NCI-H2081 (cell line): ENCODE data around the gene CCNC.
"Not testable (repeated sequence)": the region's sequence is repeated elsewhere in the genome, so short reads cannot be mapped to it uniquely, and the experiment has no call there.

Experiments used
- DNase-seq, 2 experiments: peaks; one replicate each; lab custom pipeline; 2025; lab: John Stamatoyannopoulos, UW

Gene CCNC

DNA sequence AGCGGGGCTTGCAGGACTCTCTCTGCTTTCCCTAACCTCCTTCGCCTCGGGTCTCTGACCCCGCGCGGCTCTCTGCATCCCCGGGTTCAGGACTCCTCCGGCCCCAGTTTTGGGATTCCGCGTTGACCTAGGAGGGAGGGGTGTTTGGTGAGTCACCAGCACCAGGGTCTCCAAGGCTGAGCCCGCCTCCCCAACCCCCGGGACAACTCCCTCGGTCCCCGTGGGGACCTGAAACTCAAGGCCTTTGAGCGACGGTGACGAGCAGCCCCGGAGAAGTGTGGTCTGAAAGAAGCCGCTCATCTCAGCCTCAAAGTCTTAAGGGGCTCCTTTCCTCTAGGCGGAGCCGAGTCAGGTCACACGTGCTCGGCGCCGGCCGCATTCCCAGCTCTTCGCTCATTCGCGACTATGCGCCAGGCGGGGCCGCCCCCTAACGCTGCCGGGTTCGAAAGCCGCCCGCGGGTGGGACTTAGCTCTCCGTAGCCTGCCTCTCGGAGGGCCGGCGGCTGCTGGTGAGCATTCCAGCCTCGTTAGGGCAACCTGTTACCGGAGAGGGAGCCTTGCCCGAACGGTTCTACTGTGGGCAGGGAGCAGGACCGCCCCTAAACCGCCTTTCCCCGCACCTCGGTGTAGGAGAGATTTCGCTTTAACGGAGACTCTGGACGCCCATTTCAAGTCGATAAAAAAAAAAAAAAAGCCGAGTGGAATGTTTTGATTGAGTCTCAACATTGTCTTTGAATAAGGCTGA, 35.1 kb upstream of the CCNC start:
- DNase-seq, result no peak

DNA sequence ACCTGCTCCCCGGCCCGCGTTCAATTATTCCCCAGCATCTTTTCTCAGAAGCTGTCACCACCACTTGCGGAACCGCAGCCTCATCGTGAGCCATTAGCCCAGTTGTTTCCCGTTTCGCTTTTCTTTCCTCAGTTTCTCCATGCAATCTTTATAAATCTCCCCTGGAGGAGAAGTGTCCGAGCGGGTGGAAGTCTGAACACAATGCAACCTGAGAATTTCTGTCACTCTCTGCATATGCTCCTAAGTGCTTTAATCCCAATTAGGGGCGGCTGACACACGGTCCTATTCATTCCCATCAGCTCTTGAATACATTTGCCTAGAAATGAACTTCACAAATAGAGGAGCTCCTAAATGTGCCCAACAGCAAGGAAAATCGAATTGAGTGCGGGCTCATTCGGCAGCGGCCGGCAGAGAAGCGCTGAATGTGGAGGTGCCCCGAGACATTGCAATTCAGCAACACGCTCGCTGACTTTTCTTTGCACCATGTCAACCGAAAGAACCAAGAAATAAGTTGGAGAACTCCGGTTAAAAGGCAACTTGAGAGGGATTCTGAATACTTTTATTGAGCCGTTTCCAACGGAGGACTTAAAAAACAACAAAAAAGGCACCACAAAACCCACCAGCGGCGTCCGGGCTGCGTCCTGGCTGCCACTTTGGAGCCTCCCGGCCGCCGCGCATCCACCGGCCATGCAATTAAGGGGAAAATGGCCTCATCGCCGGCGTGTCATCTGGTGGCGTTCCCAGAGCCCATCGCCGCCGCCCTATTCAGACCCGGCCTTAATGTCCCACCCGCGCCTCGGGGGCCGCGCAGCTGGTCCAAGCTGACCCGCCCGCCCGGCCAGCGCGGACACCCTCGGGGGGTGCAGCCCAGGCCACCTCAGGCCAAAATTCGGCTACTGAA, 34.3 kb upstream of the CCNC start:
- no peak for DNase-seq

DNA sequence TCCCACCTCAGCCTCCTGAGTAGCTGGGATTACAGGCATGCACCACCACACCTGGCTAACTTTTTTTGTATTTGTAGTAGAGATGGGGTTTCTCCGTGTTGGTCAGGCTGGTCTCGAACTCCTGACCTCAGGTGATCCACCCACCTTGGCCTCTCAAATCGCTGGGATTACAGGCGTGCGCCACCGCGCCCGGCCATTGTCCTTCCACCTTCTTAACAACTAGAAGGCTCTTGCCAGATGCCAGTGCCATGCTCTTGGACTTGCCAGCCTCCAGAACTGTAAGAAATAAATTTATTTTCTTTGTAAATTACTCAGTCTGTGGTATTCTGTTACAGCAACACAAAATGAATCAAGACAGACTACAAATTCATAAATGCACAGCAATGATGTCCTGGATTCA, 26.2 kb upstream of the CCNC start:
- not testable (repeated sequence) for DNase-seq

DNA sequence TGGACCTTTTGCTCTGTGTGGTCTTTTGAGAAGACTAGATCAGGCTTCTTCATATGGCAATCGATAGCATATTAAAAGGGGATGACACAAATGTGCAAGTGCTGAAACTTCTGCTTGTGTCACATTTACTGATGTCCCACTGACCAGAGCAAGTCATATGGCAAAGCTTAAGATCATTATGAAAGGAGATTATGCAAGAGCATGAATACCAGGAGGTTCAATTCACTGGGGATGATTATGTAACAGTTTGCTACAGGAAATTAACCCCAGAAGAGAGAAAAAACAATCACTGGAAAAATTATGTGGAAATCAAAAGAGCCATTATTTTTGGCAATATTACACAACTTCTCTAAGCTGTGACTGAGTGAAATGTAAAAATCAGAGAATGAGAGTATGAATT, 24.4 kb upstream of the CCNC start:
- no peak for DNase-seq

DNA sequence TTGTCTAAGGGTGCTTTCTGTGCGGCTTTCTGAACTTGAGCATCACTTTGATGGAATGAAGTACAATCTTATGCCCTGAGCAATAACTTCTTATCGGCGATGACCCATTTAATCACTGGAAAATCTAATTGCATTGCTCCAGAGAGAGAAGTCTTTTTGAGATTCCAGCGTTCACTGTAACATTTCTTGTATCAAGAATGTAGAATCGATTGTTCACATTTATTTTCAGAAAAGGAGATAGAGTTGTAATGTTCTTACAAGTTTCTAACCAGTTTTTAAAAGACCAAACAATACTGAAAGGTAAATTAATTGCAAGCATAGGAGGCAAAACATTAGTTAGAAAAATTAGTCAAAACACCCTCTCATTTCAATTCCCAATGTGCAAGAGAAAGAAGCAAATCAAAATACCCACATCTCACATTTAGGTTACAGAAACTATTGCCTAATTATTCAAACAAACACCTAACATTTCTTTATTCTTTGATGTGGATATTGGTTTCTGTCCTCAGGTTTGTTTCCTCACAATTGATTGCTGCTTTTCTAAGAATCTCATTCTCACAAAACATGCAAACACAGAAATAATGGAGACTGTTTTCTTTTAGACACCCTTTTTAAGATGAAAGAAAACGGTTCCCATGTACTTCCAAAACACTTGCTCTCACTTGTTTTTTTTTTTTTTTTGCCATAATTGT, 23.4 kb upstream of the CCNC start:
- no peak for DNase-seq

DNA sequence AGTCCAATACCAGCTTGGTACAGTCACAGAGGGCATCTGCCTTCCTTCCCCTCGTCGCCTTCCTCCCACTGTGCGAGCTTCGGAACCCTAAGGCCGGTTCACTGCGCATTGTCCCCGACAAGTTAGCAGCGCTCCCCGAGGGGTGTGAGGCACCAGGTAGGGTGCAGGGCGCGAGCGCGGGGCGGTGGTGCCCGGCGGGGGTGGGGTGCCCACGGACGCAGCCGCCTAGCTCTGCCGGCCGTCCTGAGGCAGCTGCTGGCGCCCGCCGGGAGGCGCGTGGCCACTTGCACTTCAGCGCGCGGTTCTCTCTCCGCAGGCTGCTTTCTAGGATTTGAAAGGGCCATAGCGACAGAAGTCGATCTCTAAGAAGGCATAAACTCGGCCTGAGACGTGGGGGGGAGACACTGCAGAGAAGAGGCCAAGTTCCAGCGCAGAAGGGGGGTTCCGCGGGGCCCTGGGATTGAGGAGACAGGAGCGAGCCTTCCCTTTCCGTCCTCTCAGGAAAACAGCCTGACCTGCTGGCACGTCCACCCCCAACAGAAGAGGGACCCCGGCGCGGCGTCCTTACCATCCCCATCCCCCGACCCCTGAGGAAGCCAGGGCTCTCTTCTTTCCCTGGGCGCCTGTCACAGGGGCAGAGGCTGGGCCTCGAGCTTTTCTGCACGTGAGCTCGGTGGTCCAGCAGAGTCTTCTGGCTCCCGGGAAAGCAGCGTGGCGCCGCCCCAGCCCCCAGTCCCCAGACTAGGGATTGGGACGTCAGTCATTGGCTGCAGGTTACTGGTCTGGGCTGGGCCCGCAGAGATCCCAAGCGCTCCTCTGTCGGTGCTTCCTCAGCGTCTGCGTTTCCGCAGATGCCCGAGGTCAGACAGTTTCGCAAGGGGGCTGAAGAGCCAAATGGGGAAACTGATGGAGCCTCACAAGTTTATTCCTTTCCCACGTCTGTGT, 22.5 kb upstream of the CCNC start:
- no peak for DNase-seq

DNA sequence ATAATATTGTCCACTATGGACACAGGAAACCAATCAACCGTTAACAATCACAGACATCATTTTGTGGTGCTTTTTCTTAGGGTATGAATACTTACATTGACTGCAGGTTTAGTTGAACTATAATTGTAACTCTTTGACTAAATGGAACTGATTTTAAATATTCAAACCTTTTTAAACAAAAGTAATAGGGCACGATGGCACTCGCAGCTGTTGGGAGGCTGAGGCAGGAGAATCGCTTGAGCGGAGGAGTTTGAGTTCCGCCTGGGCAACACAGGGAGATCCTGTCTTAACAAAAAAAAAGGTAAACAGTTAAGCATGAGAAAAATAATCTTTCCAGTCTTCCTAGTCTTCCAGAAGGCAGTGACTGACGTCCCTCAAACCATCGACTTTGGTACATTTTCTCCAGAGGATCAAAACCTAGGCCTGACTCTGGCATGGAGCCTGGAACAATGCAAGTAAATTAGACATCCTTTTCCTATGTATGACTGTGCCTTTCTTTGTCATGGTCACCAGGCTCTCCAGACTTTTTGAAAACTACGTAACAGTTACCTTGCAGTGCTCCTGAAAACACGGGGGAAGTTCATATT, 21.5 kb upstream of the CCNC start:
- DNase-seq, result no peak

DNA sequence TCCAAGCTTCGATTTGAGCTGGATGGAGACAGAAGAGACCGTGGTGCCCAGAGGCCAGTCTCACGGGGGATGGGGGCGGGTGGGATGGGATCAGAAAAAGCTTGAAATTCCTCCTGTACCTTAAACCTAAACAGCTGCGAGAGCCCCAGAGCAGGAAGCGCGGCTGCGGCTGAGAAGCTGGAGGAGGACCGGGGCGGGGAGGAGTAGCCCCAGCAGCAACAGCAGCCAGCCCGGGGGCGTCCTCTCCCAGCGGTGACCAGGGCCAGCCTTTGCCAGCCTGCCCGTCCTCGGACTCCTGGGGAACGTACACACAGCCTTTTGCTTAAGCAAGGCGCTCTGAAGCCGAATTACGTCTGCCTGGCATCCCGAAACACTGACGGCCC, 20.8 kb upstream of the CCNC start:
- peak in 1 of 2 experiments; percentile 21 for DNase-seq

DNA sequence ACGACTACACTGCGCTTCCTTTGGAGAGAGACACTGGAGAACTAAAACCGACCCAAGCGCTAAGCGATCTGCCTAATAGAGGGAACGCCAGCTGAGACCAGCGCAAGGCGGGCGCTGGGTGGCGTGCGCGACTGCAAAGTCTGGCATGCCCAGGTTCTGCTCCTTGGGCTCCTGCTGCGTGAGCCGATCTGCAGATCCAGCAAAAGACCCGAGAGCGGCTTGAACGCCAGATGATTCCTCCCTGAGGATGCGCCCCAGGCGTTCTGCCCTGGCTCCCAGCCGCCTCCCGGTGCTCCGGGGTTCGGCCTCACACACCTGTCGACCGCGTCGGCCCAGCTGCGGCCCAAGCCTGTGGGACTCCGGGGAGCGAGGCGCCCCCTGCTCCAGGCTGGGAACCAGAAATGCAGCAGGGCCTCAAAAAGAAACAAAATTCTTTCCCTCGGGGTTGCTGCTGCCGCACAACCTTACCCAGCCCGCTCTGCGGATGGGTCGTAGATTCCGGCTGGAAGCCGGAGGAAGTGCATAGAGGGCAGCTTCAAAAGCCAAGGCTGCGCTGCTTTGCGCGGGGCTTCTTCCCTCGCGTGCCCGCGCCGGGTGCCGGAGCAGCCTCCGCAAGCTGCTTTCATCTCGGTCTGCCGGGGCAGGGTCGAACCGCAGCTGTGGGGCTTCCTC, 20.3 kb upstream of the CCNC start:
- peak; percentile 77 to 82 for DNase-seq

DNA sequence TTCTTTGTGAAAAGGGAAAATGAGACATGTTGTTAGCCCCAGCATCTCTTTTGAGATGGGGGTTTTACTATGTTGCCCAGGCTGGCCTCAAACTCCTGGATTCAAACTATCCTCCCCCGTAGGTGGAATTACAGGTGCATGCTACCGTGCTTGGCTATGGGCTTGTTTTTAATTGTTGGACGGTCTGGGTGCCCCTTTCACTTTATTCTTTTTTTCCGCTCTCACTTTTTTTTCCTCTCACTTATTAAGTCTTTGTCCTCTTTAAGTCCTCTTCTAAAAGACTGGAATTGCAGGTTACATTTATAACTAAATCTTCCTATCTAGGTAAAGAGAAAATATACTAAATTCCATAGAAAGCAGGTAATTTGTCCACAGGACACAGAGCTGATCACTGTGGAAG, 19.3 kb upstream of the CCNC start:
- DNase-seq, result no peak

DNA sequence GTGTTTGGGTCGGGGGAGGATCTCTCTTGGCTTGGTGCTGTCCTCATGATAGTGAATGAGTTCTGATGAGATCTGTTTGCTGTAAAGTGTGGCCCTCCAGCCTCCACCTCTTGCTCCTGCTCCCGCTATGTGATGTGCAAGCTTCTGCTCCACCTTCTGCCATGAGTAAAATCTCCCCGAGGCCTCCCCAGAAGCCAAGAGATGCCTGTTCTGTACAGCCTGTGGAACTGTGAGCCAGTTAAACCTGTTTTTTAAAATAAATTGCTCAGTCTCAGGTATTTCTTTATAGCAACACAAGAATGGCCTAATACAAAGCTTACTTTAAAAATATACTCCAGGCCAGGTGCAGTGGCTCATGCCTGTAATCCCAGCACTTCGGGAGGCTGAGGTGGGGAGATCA, 11.3 kb upstream of the CCNC start:
- no peak for DNase-seq

DNA sequence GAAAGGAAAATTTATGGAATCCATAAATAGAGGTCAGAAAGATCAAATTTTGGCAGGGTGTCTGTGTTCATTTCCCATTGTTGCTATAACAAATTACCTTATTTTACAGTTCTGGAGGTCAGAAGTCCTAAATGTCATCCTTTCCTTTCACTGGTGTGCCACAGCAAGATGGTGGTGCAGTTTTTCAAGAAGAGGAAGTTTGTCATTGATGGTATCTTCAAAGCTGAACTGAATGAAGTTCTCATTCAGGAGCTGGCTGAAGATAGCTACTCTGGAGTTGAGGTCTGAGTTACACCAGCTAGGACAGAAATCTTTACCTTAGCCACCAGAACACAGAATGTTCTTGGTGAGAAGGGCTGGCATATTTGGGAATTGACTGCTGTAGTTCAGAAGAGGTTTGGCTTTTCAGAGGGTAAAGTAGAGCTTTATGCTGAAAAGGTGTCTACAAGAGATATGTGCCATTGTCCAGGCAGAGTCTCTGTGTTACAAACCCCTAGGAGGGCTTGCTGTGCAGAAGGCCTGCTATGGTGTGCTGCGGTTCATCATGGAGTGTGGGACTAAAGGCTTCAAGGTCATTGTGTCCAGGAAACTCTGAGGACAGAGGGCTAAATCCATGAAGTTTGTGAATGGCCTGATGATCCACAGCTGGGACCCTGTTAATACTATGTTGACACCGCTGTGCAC, 7.2 kb upstream of the CCNC start:
- no peak for DNase-seq

DNA sequence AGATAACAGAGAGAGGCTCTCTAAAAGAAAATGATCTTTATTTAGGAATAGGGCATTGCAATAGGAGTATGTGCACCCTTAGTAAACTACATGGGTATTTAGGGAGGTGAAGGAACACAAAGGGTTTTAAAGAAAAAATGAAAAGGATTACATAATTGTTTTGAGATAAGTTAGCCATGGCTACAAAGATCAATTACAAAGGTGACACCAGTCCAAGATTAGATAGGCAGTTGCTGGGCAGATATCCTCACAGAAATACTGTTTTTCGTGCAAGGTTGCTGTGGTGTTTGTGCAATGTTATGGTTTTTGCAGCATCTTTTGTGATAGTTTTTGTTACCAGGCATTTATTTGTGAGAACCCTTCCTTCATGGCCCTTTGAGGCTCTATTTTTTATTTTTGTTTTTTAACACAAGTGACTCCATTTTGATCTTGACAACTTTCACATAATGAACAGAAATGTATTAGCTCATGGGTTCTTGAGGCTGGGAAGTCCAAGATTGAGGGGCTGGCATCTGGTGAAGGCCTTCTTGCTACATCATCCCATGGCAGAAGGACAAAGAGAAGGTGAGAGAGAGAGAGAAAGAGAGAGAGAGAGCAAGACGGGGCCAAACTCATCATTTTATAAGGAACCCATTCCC, 5.6 kb upstream of the CCNC start:
- DNase-seq, result no peak

DNA sequence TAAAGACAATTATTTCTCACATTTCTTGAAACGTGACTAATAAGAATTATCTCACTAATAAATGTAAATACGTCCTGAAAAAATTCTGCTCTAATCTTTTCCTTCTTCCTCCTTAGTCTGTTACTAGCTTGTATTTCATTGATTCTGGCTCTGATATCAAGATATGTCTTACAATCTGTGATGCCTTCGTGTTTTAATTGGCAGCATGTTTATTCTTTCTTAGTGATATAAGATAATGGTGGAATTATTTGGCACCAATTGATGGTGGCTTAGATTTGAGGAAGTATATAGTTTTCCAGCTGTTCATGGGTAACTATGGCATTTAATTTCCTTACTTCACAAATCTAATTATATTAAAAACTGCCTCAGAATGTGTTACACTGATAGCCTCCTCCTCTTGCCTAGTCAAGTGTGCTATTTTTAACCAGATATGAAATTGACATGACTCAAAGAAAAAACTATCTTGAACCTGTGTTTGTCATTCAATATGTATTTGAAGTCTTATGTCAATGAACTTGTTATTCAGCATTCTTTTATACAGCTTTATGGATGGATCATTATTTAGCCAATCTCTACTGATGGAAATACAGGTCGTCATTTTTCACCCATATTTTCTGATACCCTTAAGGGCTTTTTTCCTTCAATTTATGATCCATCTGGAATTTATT, 5.3 kb downstream of the CCNC start:
- no peak for DNase-seq

DNA sequence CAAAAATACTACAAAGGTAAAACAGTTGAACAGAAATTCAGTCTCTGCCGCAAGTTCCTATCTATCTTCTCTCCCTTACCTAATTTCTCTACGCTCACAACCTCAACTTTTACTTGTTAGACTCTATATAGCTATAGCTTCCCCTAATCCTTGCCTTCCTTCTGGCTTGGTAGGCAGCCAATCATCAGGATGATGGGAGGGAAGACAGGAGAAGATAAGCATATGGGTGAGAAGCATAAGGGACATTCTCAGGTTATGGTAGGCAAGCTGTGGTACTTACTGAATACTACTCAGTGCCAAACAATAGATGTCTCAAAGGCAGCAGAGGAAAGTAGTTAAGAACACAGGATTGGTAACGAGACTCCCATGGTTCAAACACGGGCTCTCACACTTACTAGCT, 7.8 kb downstream of the CCNC start:
- DNase-seq, result no peak

DNA sequence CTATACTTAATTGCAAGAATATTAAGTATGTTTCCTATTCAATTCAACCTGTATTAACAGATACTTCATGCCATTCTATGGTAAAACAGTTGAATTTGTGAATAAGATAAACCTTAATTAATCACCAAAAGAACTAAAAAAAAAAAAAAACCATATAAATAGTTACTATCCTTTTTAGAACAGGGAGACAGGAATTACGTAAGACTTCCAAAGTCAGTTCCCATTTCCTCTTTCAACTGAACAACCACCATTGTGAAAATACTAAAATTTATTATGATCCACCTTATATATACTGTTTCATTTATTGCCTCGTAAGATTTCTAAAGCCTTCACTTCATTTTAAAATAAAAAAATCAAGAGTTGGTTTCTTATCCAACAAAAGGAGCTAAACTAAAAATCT, 9.4 kb downstream of the CCNC start:
- no peak for DNase-seq

DNA sequence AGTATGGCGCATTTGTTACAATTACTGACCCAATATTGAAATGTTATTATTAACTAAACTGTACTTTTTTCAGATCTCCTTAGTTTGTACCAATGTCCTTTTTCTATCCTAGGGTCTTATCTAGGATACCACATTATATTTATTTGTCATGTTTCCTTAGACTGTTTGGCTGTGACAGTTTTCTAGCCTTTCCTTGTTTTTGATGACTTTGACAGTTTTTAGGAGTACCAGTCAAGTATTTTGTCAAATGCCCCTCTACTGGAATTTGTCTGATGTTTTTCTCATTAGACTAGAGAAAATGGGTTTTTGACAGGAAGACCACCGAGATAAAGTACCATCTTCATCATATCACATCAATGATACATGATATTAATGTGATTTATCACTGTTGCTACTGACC, 14.6 kb downstream of the CCNC start:
- no peak for DNase-seq

DNA sequence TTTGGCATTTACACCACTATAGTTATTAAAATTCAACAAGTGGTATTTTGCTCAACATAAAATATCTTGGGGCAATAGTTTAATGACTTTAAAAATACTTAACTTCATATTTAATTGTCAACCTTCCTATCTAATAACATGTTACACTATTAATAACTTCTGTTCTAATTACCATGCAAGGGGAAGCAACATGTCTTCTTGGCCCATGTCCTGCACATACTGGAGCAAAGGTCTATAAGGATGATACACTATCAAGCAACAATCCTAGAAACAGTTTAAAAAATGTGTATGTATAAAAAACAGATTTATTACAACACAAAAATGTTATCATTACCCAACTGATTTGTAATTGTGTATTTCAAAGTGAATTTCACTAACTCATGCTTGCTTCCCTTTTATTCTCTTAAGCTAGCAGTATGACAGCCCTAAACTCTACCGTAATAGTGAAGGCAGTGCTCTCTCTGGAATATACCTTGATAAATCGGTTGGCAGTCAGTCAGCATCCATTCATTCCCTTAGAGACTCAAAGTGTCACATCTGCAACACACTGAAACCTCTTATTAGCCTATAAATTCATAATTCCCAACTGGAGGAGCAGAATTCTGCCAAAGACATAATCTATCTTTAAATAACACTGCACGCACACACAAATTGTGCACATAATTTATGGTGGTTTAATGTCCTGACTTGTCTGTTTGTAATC, 18.3 kb downstream of the CCNC start:
- DNase-seq, result no peak
